ENCODE results near the gene ENHO.

Gene ENHO

GRCh38 chr9:34554211-34555001 is 31.6 kb upstream of the ENHO start:
- Histone ChIP-seq H3K4me3 (ENCODE audit: low read length) (no peak overlapping the region), H3K27me3 (ENCODE audit: control insufficient read depth, insufficient read depth, low read length) (peaks cover 34% of the 10 kb centered on the region), H3K9ac (ENCODE audit: low read depth, low read length) (no peak overlapping the region), H3K4me2 (ENCODE audit: low read length) (no peak overlapping the region), H3K36me3 (ENCODE audit: insufficient read depth, low read length) (no peaks in the 10 kb centered on the region), H3K4me1 (ENCODE audit: control insufficient read depth, insufficient read depth, low read length) (peaks cover 9% of the 10 kb centered on the region), H3K9me3 (replicated peaks; ENCODE audit: low read length) (no peaks in the 10 kb centered on the region)

DNA sequence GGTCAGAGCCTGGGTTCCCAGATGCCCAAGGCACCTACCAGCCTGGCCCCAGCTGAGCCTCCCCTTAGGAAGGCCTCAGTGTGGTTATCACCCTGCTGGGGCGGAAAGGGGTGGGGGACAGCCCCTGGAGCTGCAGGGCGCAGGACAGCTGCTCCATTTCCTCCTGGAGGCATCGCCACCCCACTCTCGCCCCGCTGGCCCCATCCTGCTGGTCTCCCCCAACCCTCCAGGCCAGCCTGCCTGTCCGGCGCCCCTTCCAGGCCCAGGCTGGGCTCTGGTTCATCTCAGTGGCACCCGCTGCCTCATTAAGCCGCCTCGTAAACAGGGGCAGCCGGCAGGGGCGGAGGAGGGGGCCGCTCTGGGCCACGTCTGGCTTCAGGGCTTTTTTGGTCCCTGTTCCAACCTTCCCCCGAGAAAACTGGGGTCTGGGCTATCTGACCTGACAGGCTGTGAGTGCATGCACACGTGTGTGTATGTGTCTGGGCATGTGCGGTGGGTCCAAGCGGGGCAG is 30.8 kb upstream of the ENHO start:
- peaks cover 34% of the 10 kb centered on the region for H3K27me3 ChIP-seq (ENCODE audit: control insufficient read depth, insufficient read depth, low read length)
- no peak overlapping the region for H3K4me3 ChIP-seq (ENCODE audit: low read length)
- no peaks in the 10 kb centered on the region for H3K36me3 ChIP-seq (ENCODE audit: insufficient read depth, low read length)
- peaks cover under 1% of the 10 kb centered on the region for H3K4me1 ChIP-seq (ENCODE audit: control insufficient read depth, insufficient read depth, low read length)
- H3K9ac ChIP-seq (ENCODE audit: low read depth, low read length): no peak overlapping the region
- H3K9me3 ChIP-seq (replicated peaks; ENCODE audit: low read length): no peaks in the 10 kb centered on the region
- H3K4me2 ChIP-seq (ENCODE audit: low read length): no peak overlapping the region

DNA sequence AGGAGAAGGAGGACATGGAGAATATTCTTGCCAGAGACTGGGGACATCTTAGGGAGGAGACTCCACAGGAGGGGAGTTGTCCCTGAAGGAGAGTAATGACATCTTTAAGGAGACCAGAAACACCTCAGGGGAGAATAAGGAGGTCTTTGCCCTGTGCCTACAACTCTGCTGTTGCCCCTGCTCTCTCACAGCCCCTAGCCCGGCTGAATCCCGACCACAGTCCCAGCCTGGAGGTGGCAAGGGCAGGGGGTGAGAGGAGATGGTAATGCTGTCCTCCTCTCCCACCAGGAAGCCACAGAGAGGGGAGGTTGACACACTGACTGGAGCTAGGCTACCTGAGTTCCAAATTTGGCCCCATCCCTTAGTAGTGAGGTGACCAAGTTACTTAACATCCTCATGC is 30.2 kb upstream of the ENHO start:
- H3K27me3 ChIP-seq (ENCODE audit: control insufficient read depth, insufficient read depth, low read length): peaks cover 34% of the 10 kb centered on the region
- H3K4me1 ChIP-seq (ENCODE audit: control insufficient read depth, insufficient read depth, low read length): no peaks in the 10 kb centered on the region
- no peak overlapping the region for H3K4me2 ChIP-seq (ENCODE audit: low read length)
- no peaks in the 10 kb centered on the region for H3K9me3 ChIP-seq (replicated peaks; ENCODE audit: low read length)
- H3K4me3 ChIP-seq (ENCODE audit: low read length): no peak overlapping the region
- no peaks in the 10 kb centered on the region for H3K36me3 ChIP-seq (ENCODE audit: insufficient read depth, low read length)
- no peak overlapping the region for H3K9ac ChIP-seq (ENCODE audit: low read depth, low read length)

DNA sequence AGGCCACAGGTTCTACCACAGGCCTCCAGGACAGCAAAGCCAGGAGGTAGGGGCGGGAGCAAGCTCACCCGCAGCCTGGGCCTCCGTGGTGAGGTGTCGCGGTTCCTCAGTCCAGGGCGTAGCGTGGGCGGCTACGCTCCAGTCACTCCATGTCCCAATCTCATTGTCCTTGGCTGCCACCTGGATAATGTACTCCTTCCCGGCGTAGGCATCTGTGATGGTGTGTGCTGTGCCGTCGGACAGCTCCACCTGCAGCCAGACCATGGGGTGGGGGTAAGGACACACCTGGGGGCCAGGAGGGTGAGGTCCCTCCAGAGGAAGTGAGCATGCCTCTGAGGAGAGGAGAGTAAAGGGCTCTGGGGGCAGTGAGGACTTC is 29.8 kb upstream of the ENHO start:
- Histone ChIP-seq H3K4me1 (ENCODE audit: control insufficient read depth, insufficient read depth, low read length) (no peaks in the 10 kb centered on the region), H3K27me3 (ENCODE audit: control insufficient read depth, insufficient read depth, low read length) (peaks cover 34% of the 10 kb centered on the region), H3K36me3 (ENCODE audit: insufficient read depth, low read length) (no peaks in the 10 kb centered on the region)

GRCh38 chr9:34551751-34552605 is 29.2 kb upstream of the ENHO start:
- no peak overlapping the region for H3K4me2 ChIP-seq (ENCODE audit: low read length)
- H3K4me3 ChIP-seq (ENCODE audit: low read length): no peak overlapping the region
- H3K4me1 ChIP-seq (ENCODE audit: control insufficient read depth, insufficient read depth, low read length): no peaks in the 10 kb centered on the region
- no peaks in the 10 kb centered on the region for H3K36me3 ChIP-seq (ENCODE audit: insufficient read depth, low read length)
- no peaks in the 10 kb centered on the region for H3K9me3 ChIP-seq (replicated peaks; ENCODE audit: low read length)
- peaks cover 37% of the 10 kb centered on the region for H3K27me3 ChIP-seq (ENCODE audit: control insufficient read depth, insufficient read depth, low read length)
- H3K9ac ChIP-seq (ENCODE audit: low read depth, low read length): no peak overlapping the region

More for the DNA sequence above, 29.8 kb upstream of the ENHO start:
- Histone ChIP-seq H3K4me2 (ENCODE audit: low read length) (no peak overlapping the region), H3K9ac (ENCODE audit: low read depth, low read length) (no peak overlapping the region), H3K9me3 (replicated peaks; ENCODE audit: low read length) (no peaks in the 10 kb centered on the region), H3K4me3 (ENCODE audit: low read length) (no peak overlapping the region)

DNA sequence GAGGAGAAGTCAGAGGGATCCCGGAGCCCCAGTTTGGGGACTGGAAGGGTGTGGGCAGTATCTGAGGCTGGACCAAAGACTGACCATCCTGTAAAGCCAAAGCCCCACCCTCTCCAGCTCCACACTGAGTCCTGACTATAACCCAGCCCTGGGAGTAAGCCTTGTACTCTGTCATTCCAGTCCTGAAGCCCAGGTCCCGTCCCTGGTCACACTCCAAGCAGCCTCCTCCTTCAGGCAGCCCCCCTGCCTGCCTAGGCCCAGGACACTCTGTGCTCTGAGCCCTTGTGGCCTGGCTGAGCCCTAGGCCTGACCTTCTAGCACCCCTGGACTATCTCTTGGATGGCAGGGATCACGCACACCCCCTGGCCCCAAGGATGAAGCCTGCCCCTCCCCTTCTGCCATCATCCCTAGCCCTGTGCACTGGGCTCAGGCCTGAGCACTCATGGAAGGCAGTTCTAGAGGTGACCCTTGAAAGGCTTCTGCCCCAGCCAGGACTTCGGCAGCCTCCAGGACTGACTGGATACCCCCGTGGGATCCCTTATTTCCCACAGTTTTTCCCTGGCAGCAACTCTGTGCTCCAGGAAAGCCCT is 28.0 kb upstream of the ENHO start:
- Histone ChIP-seq H3K4me2 (ENCODE audit: low read length) (no peak overlapping the region), H3K36me3 (ENCODE audit: insufficient read depth, low read length) (no peaks in the 10 kb centered on the region)

DNA sequence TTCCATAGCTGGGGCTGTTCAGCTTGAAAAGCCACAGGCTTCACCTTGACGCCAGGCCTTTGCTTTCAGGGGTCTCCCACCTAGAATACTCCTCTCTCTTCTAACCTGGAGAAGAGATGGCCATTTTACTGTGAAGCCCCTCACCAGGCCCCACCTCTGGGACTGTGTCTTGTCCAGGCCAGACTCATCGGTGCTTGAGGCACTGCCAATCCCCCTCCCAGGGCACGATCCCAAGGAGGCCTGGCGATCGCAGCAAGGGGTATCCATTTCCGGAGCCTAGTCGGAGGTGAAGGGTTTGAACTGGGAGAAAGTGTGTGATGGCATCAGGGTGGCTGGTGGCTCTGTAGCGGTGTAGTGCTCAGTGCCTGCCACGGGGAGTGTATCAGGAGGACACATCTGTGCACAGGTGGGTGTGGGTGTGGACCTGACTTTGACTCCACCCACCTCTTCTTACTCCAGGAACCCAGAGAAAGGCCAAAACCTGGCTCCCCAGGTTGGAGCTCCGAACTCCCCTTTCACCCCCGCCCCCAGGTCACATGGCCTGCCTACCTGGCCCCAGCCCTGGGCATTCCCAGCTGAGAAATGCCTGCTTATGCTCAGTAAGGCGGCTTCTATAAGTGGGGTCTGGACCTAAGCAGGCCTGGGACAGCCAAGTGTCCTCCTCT is 27.4 kb upstream of the ENHO start:
- Histone ChIP-seq H3K9me3 (replicated peaks; ENCODE audit: low read length) (no peaks in the 10 kb centered on the region), H3K27me3 (ENCODE audit: control insufficient read depth, insufficient read depth, low read length) (peaks cover 39% of the 10 kb centered on the region), H3K4me1 (ENCODE audit: control insufficient read depth, insufficient read depth, low read length) (no peaks in the 10 kb centered on the region), H3K9ac (ENCODE audit: low read depth, low read length) (no peak overlapping the region), H3K4me3 (ENCODE audit: low read length) (no peak overlapping the region), H3K36me3 (ENCODE audit: insufficient read depth, low read length) (no peaks in the 10 kb centered on the region), H3K4me2 (ENCODE audit: low read length) (no peak overlapping the region)

More for the DNA sequence above, 28.0 kb upstream of the ENHO start:
- H3K9ac ChIP-seq (ENCODE audit: low read depth, low read length): no peak overlapping the region
- no peaks in the 10 kb centered on the region for H3K4me1 ChIP-seq (ENCODE audit: control insufficient read depth, insufficient read depth, low read length)
- H3K4me3 ChIP-seq (ENCODE audit: low read length): no peak overlapping the region
- H3K27me3 ChIP-seq (ENCODE audit: control insufficient read depth, insufficient read depth, low read length): peaks cover 37% of the 10 kb centered on the region
- no peaks in the 10 kb centered on the region for H3K9me3 ChIP-seq (replicated peaks; ENCODE audit: low read length)

DNA sequence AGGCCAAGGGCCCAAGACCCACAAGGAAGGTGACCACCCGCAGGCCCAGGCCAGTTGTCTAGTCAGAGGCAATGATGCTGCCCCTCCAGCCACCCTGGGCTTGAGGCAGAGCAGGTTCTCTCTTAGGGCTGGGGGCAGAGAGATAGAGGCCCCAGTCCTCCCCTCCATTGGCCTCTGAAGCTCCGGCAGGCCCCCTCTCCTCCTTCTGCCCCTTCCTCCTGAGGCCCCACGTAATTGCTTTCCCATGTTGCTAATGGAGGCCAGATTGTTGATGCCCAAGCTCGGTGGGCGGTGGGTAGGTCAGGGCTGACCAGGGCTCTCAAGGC is 26.6 kb upstream of the ENHO start:
- Histone ChIP-seq H3K27me3 (ENCODE audit: control insufficient read depth, insufficient read depth, low read length) (peaks cover 38% of the 10 kb centered on the region), H3K9ac (ENCODE audit: low read depth, low read length) (no peak overlapping the region), H3K4me3 (ENCODE audit: low read length) (no peak overlapping the region)

DNA sequence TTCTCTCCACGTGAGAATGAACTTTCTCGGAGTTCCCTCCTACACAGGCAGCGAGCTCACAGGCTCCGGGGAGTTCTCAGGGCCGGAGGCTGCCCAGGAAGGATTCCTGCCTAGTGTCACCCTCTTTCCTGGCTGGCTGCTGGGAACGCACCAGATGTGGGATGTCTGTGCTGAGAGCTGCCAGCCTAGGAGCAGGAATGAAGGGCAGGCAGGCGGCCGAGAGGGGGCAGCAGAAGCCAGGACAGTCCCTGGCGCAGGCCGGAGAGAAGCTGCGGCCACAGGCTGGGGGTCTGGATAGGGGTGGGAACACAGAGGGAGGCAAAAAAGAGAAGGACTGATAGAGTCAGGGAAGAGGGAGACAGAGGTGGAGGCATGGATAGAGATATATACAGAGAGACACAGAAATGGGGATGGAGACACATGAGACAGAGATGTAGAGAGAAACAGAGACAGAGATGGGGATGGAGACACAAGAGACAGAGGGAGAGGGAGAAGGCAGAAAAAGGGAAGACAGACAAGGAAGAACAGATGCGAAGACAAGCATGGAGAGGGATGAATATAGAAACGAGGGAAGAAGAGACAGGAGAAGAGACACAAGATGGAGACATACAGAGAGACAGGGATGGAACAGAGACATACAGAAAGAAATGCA is 25.3 kb upstream of the ENHO start:
- Histone ChIP-seq H3K27me3 (ENCODE audit: control insufficient read depth, insufficient read depth, low read length) (peaks cover 44% of the 10 kb centered on the region), H3K9ac (ENCODE audit: low read depth, low read length) (no peak overlapping the region), H3K4me1 (ENCODE audit: control insufficient read depth, insufficient read depth, low read length) (no peaks in the 10 kb centered on the region)

More for the DNA sequence above, 26.6 kb upstream of the ENHO start:
- no peak overlapping the region for H3K4me2 ChIP-seq (ENCODE audit: low read length)
- H3K4me1 ChIP-seq (ENCODE audit: control insufficient read depth, insufficient read depth, low read length): no peaks in the 10 kb centered on the region
- H3K36me3 ChIP-seq (ENCODE audit: insufficient read depth, low read length): no peaks in the 10 kb centered on the region
- H3K9me3 ChIP-seq (replicated peaks; ENCODE audit: low read length): no peaks in the 10 kb centered on the region

GRCh38 chr9:34546834-34547827 is 24.3 kb upstream of the ENHO start:
- H3K4me3 ChIP-seq (ENCODE audit: low read length): no peak overlapping the region
- no peaks in the 10 kb centered on the region for H3K4me1 ChIP-seq (ENCODE audit: control insufficient read depth, insufficient read depth, low read length)
- H3K9me3 ChIP-seq (replicated peaks; ENCODE audit: low read length): no peaks in the 10 kb centered on the region
- H3K4me2 ChIP-seq (ENCODE audit: low read length): no peak overlapping the region
- H3K27me3 ChIP-seq (ENCODE audit: control insufficient read depth, insufficient read depth, low read length): peaks cover 35% of the 10 kb centered on the region
- no peak overlapping the region for H3K9ac ChIP-seq (ENCODE audit: low read depth, low read length)
- no peaks in the 10 kb centered on the region for H3K36me3 ChIP-seq (ENCODE audit: insufficient read depth, low read length)

More for the DNA sequence above, 25.3 kb upstream of the ENHO start:
- H3K4me2 ChIP-seq (ENCODE audit: low read length): no peak overlapping the region
- H3K36me3 ChIP-seq (ENCODE audit: insufficient read depth, low read length): no peaks in the 10 kb centered on the region
- no peak overlapping the region for H3K4me3 ChIP-seq (ENCODE audit: low read length)
- no peaks in the 10 kb centered on the region for H3K9me3 ChIP-seq (replicated peaks; ENCODE audit: low read length)

All from skeletal muscle satellite cell (primary cell).